GM21367 (cell line): ENCODE results near the gene ENSA.
"Not testable (repeated sequence)": the region's sequence is repeated elsewhere in the genome, so short reads cannot be mapped to it uniquely, and the experiment has no call there.

Experiments used
- ATAC-seq: cut with Tn5 transposase; IDR thresholded peaks from one replicate; pipeline ENCODE4 v1.9.1; 2021; ENCODE audit not compliant: unreplicated experiment

Gene ENSA

GRCh38 chr1:150629115-150629928, at the start of gene ENSA:
Gene ENSA, minus strand, starts transcription at chr1:150629612. Its CDS starts 142 bp downstream, at chr1:150629470.
- ATAC-seq = peak; percentile 87

GRCh38 chr1:150678988-150679387, 49.6 kb upstream of the ENSA start:
- no peak for ATAC-seq

GRCh38 chr1:150674881-150675280, 45.5 kb upstream of the ENSA start:
- no peak for ATAC-seq

- ATAC-seq = no peak
Measured at GRCh38 chr1:150663321-150663720, 33.9 kb upstream of the ENSA start.

- no peak for ATAC-seq
Measured at GRCh38 chr1:150662811-150663210, 33.4 kb upstream of the ENSA start.

GRCh38 chr1:150661156-150661555, 31.7 kb upstream of the ENSA start:
- ATAC-seq = no peak

- ATAC-seq = no peak
Measured at GRCh38 chr1:150660584-150660983, 31.2 kb upstream of the ENSA start.

GRCh38 chr1:150657064-150657463, 27.7 kb upstream of the ENSA start:
- not testable (repeated sequence) for ATAC-seq

- ATAC-seq = not testable (repeated sequence)
Measured at GRCh38 chr1:150654635-150655034, 25.2 kb upstream of the ENSA start.

GRCh38 chr1:150650193-150650592, 20.8 kb upstream of the ENSA start:
- no peak for ATAC-seq

- no peak for ATAC-seq
Measured at GRCh38 chr1:150649441-150650075, 20.1 kb upstream of the ENSA start.

- no peak for ATAC-seq
Measured at GRCh38 chr1:150642296-150642695, 12.9 kb upstream of the ENSA start.

- ATAC-seq = not testable (repeated sequence)
Measured at GRCh38 chr1:150641126-150641815, 11.9 kb upstream of the ENSA start.

- ATAC-seq = not testable (repeated sequence)
Measured at GRCh38 chr1:150638430-150638829, 9.0 kb upstream of the ENSA start.

- not testable (repeated sequence) for ATAC-seq
Measured at GRCh38 chr1:150634839-150635622, 5.6 kb upstream of the ENSA start.

- ATAC-seq = no peak
Measured at GRCh38 chr1:150628766-150629114, 672 bp downstream of the ENSA start.

GRCh38 chr1:150627826-150628410, 1.5 kb downstream of the ENSA start:
- no peak for ATAC-seq

- no peak for ATAC-seq
Measured at GRCh38 chr1:150626150-150626549, 3.3 kb downstream of the ENSA start.

- ATAC-seq = not testable (repeated sequence)
Measured at GRCh38 chr1:150624546-150624945, 4.9 kb downstream of the ENSA start.

GRCh38 chr1:150624134-150624533, 5.3 kb downstream of the ENSA start:
- ATAC-seq = not testable (repeated sequence)
